ENCODE data around the gene UBQLNL. TPM values are rescaled to one million over a fixed set of nuclear protein-coding genes. Genes with fewer than 3 reads are reported as not detected.
A peak's percentile ranks its signal among the peaks of the same experiment; 100 is the strongest.

UBQLNL gene
- polyA plus RNA-seq, 4 donors, result 0.33 to 1.2 (median 0.51) TPM

DNA sequence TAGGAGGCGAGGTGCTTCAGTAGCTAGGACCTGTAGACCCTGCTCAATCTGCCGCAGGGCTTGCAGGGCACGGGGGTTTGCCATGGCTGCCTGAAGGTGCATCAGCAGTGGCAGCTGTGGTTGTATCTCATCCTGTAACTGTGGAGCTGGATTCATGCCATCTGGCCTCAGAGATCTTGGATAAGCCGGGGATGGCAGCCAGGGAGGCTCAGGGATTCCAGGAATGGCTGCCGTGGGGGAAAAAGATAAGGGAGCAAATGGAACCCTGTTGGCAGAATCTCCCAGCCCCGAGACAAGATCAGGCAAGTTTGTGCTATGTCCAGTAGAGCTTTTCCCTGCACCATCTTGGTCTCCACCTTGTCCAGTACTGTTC, 8.6 kb downstream of the UBQLNL start:
- no peak for DNase-seq (ENCODE audit: low read depth in 4 of 4, low spot score in 3 of 4)

DNA sequence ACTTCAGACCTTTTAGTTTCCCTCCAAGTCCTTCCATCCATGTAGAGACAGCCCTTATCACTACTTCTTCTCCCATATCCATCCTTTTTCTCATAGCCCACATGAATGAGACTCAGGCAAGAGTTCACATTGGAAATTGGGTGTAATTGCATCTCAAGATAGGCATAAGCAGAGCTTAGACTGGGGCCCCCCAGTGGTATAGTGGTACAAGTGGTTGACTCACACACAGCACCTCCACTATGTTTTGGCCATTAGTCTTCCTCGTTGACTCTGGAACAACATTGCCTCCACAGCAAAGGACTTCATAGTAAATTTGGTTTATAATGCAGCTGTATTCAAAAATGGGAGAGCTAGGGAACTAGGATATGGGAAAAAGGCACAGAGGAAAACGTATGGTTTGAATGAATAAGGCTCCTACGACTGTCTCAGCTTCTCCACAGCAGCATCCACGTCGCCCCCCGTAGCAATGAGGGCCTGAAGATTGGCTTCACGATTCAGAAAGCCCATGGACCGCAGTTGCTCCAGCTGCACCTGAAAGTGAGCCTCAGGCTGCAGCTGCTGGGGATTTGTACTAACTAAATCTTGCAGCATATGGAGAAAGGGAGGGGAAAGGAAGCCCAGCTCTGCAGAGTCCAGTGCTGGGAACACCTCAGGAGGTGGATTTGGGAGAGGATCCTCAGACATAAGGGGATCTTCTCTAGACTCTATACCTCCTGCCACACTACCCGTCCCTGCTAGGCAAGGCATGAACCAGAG, 9.1 kb downstream of the UBQLNL start:
- DNase-seq (ENCODE audit: low read depth in 4 of 4, low spot score in 3 of 4), result no peak

DNA sequence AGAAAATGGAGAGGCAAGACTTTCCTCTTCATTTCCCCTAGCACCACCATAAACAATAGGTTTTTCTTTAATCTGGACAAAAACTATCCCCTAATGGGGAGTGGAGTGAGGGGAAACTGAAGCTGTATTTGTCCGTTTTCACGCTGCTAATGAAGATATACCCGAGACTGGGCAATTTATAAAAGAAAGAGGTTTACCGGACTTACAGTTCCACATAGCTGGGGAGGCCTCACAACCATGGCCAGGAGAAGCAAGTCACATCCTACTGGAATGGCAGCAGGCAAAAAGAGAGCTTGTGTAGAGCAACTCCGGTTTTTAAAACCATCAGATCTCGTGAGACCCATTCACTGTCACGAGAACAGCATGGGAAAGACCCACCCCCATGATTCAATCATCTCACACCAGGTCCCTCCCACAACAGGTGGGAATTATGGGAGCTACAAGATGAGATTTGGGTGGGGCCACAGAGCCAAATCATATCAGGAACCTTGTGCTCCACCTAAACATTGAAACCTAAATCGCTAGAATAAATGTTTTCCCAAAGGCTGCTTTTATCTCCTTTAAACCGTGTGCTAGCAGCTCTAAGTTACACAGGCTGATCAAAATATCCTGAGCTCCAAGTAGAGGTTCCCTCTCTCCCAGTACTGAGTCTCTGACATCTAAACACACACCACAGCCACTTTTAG, 11.0 kb downstream of the UBQLNL start:
- DNase-seq (ENCODE audit: low read depth in 4 of 4, low spot score in 3 of 4), result no peak

DNA sequence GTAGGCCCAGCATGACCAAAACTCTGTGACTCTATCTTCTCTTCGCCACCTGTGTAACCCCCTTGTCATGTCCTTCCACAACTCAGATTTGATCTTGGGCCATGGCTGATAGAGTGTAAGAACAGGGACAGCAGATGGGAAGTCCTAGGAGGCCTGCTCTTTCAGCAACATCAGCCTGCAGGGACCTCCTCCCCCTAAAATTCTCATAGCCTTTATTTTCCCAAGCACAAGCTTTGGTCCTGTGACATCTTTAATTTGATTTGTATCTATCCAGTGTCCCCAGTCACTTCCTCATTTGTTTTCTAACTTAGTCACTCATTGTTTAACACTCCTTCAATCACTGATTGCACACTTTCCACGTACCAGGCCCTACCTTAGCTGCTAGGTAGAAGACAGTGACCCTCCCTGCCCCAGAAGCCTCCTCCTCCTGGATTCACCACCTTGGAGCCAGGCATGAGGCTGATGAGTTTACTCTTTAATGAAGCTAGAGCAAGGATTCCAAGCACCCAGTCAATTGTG, 12.0 kb downstream of the UBQLNL start:
- peak in 2 of 4 donors; percentile 11 to 20 for DNase-seq (ENCODE audit: low read depth in 4 of 4, low spot score in 3 of 4)

DNA sequence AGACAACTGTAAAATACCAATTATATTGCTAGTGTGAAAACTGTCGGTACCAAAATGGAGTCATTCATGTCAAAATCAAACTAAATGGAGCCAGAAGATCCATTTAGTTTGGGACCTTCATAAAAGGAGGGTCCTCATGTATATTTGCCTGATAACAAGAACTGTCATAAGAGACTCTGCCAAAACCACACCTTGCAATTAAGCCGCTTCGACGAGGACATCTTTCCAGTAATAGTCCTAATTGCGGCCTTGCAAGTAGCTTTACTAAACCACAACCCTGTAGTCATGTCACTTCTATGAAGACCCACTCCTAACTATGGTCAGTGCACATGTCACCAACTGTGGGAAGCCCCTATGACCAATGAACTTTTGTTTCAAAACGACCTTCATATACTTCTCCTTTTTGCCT, 16.1 kb downstream of the UBQLNL start:
- DNase-seq (ENCODE audit: low read depth in 4 of 4, low spot score in 3 of 4), result no peak

DNA sequence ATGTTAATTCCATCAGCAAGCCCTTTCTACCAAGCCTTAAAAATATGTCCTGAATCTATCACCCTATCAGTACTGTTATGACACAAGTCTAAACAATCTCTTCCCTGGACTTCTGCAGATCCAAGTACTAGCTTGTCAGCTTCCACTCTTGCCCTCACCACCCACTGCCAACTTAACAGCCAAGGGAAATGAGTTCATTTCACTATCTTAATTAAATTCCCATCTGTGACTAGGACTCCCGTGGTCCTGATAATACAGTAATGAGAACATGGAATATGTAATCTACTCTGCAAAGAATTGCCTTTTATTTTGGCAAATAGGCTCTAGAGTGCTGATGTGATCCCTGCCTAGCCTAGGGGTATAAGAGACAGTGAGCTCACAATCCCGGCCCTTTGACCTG, 16.8 kb downstream of the UBQLNL start:
- DNase-seq (ENCODE audit: low read depth in 4 of 4, low spot score in 3 of 4), result no peak

DNA sequence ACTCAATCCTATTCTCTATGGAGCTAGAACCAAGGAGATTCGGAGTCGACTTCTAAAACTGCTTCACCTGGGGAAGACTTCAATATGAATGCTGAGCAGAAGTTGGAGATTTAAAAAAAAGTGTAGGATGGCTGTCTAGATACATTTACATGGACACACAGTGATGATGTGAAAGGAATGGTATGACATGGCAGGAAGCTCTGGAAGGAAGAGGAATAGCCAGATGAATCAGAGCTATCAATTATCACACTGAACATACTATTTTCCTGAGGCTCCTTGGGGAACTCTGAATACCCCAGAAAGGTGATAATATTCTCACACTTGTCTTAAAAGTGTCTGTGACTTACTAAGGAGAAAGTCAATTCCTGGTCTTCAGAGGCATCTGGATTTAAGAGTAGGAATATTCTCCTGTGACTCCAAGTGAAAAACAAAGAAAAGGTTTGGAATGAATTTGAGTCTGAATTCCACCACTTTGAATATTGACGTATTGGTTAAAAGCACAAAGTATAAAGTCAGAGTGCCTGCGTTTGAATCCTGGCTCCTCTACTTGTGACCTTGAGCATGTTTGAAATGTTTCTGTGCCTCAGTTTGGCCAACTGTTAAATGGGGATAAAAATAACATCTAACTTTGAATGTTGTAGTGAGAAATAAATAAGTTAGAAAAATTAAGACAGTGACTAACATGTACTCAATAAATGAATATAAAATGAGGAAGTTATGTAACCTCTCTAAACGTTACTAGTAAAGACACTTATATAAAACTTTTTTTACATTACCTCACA, 26.7 kb downstream of the UBQLNL start:
- no peak for DNase-seq (ENCODE audit: low read depth in 4 of 4, low spot score in 3 of 4)

DNA sequence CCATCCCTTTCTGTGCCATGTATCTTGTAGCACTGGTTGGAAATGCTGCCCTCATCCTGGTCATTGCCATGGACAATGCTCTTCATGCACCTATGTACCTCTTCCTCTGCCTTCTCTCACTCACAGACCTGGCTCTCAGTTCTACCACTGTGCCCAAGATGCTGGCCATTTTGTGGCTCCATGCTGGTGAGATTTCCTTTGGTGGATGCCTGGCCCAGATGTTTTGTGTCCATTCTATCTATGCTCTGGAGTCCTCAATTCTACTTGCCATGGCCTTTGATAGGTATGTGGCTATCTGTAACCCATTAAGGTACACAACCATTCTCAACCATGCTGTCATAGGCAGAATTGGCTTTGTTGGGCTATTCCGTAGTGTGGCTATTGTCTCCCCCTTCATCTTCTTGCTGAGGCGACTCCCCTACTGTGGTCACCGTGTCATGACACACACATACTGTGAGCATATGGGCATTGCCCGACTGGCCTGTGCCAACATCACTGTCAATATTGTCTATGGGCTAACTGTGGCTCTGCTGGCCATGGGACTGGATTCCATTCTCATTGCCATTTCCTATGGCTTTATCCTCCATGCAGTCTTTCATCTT, 27.6 kb downstream of the UBQLNL start:
- DNase-seq (ENCODE audit: low read depth in 4 of 4, low spot score in 3 of 4), result no peak

DNA sequence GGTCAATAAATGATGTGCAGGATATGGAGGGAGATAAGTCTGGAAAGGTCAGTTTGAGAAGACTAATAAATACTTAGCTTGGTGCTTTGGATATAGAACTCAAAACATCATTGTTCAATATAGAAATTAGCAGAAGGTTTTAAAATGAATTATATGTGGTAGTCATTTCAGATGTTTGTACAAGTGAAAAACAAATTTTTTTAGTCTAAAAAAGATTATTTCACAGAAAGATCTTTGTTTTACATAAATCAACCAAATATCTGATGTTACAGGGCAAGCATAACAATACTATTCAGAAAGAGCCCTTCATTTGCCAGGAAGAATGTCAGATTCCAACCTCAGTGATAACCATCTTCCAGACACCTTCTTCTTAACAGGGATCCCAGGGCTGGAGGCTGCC, 28.1 kb downstream of the UBQLNL start, which contains the start of gene OR52D1:
Gene OR52D1 (plus strand): TSS at position 301 of the 400 bp plus-strand sequence. CDS start 22 bp downstream, at position 323.
- no peak for DNase-seq (ENCODE audit: low read depth in 4 of 4, low spot score in 3 of 4)

DNA sequence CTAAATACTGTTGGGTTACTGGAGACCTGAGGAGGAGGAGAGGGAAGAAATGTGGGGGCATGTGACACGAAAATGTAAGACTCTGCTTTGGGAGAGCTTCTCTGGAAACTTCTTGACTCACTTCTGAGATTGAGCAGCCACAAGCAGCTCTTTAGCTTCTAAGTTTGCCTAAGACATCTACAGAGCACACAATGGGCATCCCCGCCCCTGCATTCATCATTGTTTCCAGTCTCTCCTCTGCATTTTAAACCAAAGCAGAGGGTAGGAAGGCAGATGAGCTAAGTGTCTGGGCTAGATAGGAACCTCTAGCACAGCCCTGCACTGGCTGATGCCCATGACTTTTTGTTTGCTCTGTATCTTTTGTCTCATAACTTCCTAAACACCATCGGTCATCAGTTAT, 30.1 kb downstream of the UBQLNL start:
- no peak for DNase-seq (ENCODE audit: low read depth in 4 of 4, low spot score in 3 of 4)

DNA sequence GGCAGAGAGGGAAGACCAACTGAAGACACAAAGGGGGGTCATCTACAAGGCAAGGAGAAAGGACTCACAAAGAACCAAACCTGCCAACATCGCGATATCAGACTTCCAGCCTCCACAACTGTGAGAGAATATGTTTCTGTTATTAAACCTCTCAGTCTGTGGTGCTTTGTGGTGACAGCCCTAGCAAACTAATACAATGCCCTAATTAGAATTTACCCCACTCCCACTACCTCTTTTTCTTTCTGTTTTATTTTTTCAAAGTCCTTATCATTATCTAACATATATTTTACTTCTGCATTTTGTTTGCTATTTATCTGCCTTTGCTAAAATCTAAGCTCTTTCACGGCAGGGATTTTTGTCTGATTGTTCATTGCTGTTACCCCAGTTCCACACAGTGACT, 30.5 kb downstream of the UBQLNL start:
- no peak for DNase-seq (ENCODE audit: low read depth in 4 of 4, low spot score in 3 of 4)

DNA sequence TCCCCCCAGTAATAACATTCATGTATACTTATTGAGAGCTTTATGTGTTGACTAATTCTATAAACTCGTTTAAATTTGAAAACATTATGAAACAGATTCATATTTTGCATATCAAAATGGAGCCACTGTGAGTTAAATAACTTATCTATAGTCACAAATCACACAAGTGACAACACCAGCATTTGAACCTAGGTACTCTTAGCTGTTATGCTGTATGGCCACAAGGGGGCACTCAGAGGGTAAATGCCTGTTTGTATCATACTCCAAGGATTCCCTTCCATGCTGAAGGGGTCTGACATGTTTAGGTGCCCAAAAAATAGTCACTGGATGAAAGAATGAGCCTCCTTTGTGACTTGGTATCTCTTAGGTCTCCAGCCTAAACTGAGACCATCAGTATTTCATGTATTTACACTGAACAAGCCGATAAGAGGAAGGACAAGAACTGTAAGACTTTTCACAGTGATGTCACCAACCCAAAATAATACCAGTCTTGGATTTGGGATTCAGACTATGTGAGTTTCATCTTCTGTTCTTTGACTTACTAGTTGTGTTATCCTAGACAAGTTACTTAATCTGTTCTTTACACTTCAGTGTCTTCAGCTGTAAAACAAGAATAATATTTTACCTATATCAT, 40.2 kb downstream of the UBQLNL start:
- peak in 2 of 4 donors; percentile 2 to 14 for DNase-seq (ENCODE audit: low read depth in 4 of 4, low spot score in 3 of 4)

DNA sequence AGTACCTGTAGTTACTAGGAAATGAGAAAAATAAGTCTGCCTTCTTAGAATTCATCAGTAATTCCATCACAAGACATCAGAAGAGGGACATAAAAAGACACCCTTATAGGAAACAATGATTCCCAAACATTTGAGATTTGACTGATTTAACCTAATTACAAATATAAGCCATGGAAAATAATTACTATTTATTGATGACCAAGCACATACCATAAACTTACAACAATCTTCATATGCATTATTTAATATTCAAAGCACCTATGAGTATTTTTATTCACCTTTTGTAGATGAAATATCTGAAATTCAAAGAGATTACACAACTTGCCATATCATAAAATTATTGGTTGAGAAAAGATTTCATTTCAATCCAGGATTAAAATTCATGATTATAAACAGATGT, 42.6 kb downstream of the UBQLNL start:
- no peak for DNase-seq (ENCODE audit: low read depth in 4 of 4, low spot score in 3 of 4)

DNA sequence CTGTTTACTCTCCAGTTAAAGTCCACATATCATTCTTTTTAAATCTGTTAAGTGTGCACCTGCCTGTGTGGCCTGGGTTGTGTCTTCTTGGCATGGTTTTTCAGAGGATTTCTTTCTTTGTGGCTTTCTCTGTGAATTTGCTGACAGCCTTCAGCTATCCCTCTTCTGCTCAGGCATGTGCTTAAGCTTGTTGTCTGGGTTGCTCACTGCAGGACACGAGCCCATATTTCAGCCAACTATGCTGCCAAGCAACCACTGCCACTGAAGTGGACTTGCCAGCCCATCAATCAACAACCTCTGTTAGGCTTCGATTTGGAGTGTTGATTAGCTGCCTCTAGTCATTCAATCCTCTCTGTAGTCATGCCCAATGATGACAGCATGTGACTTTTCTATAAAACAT, 49.0 kb downstream of the UBQLNL start:
- no peak for DNase-seq (ENCODE audit: low read depth in 4 of 4, low spot score in 3 of 4)

Other genes with a start within 250 kb of the UBQLNL start
- 10 to 100 TPM in 2 of 4 donors, 1 to 10 TPM in 2; 4.2 to 97.8 (median 8.2) TPM for gene HBE1, start 246.8 kb downstream of the UBQLNL start, polyA plus RNA-seq (ENCODE audit: insufficient read length in 4 of 4)
- under 1 TPM in 2 of 4 donors, not detected in 2; 0.26 to 0.38 TPM for gene OR51B4, start 214.8 kb downstream of the UBQLNL start, polyA plus RNA-seq (ENCODE audit: insufficient read length in 4 of 4)
- not detected for gene OR51B2, start 192.4 kb downstream of the UBQLNL start, polyA plus RNA-seq (ENCODE audit: insufficient read length in 4 of 4)
- gene OR51B5, start 173.2 kb downstream of the UBQLNL start, polyA plus RNA-seq (ENCODE audit: insufficient read length in 4 of 4), result under 1 TPM; 0.17 to 0.43 (median 0.41) TPM
- gene OR51B6, start 165.2 kb downstream of the UBQLNL start, polyA plus RNA-seq (ENCODE audit: insufficient read length in 4 of 4), result not detected
- not detected for gene OR51M1, start 132.9 kb downstream of the UBQLNL start, polyA plus RNA-seq (ENCODE audit: insufficient read length in 4 of 4)
- gene OR51Q1, start 94.6 kb downstream of the UBQLNL start, polyA plus RNA-seq (ENCODE audit: insufficient read length in 4 of 4), result under 1 TPM in 1 of 4 donors, not detected in 3; 0.14 TPM
- not detected for gene OR51I1, start 75.2 kb downstream of the UBQLNL start, polyA plus RNA-seq (ENCODE audit: insufficient read length in 4 of 4)
- not detected for gene OR51I2, start 67.4 kb downstream of the UBQLNL start, polyA plus RNA-seq (ENCODE audit: insufficient read length in 4 of 4)
- gene OR52D1, start 28.0 kb downstream of the UBQLNL start, polyA plus RNA-seq (ENCODE audit: insufficient read length in 4 of 4), result not detected
- not detected for gene UBQLN3, start 6.7 kb downstream of the UBQLNL start, polyA plus RNA-seq (ENCODE audit: insufficient read length in 4 of 4)
- not detected for gene OR52H1, start 31.8 kb upstream of the UBQLNL start, polyA plus RNA-seq (ENCODE audit: insufficient read length in 4 of 4)
- gene OR52B6, start 64.2 kb upstream of the UBQLNL start, polyA plus RNA-seq (ENCODE audit: insufficient read length in 4 of 4), result under 1 TPM in 1 of 4 donors, not detected in 3; 0.20 TPM
- gene TRIM6, start 79.9 kb upstream of the UBQLNL start, polyA plus RNA-seq (ENCODE audit: insufficient read length in 4 of 4), result 10 to 100 TPM in 3 of 4 donors, 1 to 10 TPM in 1; 3.4 to 69.0 (median 16.9) TPM
- 10 to 100 TPM; 10.4 to 11.1 (median 10.5) TPM for gene TRIM34, start 108.3 kb upstream of the UBQLNL start, polyA plus RNA-seq (ENCODE audit: insufficient read length in 4 of 4)
- 10 to 100 TPM; 39.6 to 45.2 (median 43.2) TPM for gene TRIM5, start 168.4 kb upstream of the UBQLNL start, polyA plus RNA-seq (ENCODE audit: insufficient read length in 4 of 4)
- gene TRIM22, start 173.1 kb upstream of the UBQLNL start, polyA plus RNA-seq (ENCODE audit: insufficient read length in 4 of 4), result 10 to 100 TPM in 2 of 4 donors, 1 to 10 TPM in 2; 8.4 to 23.5 (median 9.3) TPM
- gene OR56B1, start 219.7 kb upstream of the UBQLNL start, polyA plus RNA-seq (ENCODE audit: insufficient read length in 4 of 4), result not detected
- gene OR52N4, start 237.5 kb upstream of the UBQLNL start, polyA plus RNA-seq (ENCODE audit: insufficient read length in 4 of 4), result not detected